T-helper 2 cell treated with Interferon-gamma antibody and Interleukin-4, amounts not matched to agents 100 ng/mL and 5 ng/mL, for 36 hours (primary cell): ENCODE results near the gene S100B. TPM values are rescaled to one million over a fixed set of nuclear protein-coding genes. Genes with fewer than 3 reads are reported as not detected.
"Not testable (repeated sequence)": the region's sequence is repeated elsewhere in the genome, so short reads cannot be mapped to it uniquely, and the experiment has no call there.

Source experiments
- intact Hi-C: fragments of 100-400 bp; cut with micrococcal nuclease; formaldehyde crosslinking; loops from one replicate; pipeline ENCODE4 v1.15.1; 2023
- total RNA-seq: library from RNA; stranded (reverse); gene quantifications from 2 replicates; pipeline ENCODE4 v1.2.3, GENCODE V29; 2022

Gene S100B
- total RNA-seq, 1 donor from 2014 or later, result not detected

- intact Hi-C loops, result no loop called here
Observed at GRCh38 chr21:46604329-46604974, 430 bp downstream of the S100B start.

DNA sequence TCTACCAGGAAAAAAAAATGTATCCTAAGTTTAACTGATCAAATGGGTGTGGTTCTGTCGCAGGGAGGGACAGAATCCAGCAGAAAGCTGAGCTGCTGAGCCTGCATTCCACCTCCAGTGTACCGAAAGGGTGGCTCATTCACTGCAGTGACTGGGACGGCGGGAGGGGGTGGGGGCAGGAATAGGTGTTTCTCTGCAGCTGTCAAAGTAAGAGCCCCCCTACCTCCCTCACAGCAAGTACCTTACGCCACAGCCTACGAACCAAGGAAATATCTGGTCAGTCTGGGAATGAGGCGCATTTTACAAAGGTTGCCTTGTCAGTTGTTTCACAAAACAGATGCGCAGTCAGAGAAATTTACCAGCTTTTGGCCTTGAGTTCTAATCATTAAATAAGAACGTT lies 1.7 kb downstream of the S100B start:
- intact Hi-C loops, result no loop called here

- intact Hi-C loops, result no loop called here
Observed at GRCh38 chr21:46600978-46601377, 3.9 kb downstream of the S100B start.

- intact Hi-C loops, result no loop called here
Observed at GRCh38 chr21:46600305-46600704, 4.6 kb downstream of the S100B start.

GRCh38 chr21:46598581-46599572 lies 6.0 kb downstream of the S100B start:
- intact Hi-C loops, result no loop called here

DNA sequence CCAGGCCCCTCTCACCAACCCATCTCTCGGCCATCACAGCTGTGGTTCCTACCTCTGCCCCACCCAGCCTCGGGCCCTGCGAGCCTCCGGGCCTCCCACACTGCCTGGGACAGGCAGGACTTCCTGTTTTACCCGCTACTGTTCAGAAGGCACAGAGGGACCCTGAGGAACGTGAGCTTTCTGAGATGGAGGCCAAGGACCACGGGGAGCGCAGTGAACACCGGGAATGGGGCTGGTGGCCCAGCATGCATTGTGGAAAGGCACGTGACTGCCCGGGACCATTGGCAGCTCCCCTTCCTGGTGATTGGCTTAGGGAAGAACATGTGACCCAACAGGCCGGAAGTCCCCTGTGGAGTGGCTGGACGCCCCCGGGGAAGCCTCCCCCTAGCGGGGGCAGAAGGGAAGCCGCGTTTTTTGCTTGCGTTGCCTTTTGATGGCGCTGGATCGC lies 7.0 kb downstream of the S100B start:
- intact Hi-C loops, result no loop called here

- intact Hi-C loops, result no loop called here
Observed at GRCh38 chr21:46597031-46597430, 7.9 kb downstream of the S100B start.

GRCh38 chr21:46596201-46596600 lies 8.7 kb downstream of the S100B start:
- intact Hi-C loops, result no loop called here

DNA sequence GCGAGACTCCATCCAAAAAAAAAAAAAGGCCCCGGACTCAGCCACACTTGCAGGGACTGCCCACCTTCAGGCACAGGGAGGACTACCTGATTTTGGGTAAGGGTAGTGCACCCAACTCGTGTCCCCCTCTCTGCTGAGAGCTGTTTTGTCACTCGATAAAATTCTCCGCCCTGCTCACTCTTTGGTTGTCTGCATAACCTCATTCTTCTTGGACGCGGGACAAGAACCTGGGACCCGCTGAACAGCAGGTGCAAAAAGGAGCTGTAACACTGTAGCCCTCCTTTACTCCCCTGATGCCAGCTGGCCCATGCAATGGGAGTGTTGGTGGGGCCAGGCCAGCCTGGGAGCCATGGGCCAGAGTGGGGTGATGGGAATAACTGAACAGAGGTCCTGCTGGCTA lies 10.6 kb downstream of the S100B start:
- intact Hi-C loops, result no loop called here

DNA sequence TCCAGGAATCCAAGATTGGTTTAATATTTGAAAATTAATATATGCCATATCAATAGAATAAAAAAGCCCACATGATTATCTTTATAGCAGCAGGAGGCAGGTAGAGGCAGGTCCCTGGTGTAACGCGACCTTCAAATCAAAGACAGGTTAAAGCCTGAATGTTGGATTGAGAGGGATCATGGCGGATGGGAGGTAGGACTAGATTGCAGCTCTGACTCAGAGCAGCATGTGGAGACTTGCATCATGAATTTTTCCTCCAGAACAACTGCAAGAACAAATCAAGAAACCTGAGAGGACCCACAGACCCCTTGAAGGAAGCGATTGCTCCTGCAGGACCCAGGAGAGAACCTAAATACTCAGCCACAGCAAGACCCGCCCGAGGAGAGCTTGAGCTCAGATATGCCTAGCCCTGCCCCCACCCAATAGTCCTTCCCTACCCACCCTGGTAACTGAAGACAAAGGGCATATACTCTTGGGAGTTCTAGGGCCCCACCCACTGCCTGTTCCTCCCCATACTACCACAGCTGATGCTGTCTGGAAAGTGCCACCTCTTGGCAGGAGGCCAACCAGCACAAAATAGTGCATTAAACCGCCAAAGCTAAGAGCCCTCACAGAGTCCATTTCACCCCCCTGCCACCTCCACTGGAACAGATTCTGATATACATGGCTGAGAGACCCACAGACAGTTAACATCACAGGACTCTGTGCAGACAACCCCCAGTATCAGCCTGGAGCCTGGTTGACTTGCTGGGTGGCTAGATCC lies 19.5 kb downstream of the S100B start:
- intact Hi-C loops, result no loop called here

GRCh38 chr21:46581780-46582307 lies 23.0 kb downstream of the S100B start:
- intact Hi-C loops, result no loop called here

GRCh38 chr21:46579394-46579793 lies 25.5 kb downstream of the S100B start:
- intact Hi-C loops, result not testable (repeated sequence)

GRCh38 chr21:46577786-46578185 lies 27.1 kb downstream of the S100B start:
- intact Hi-C loops, result not testable (repeated sequence)

- intact Hi-C loops, result no loop called here
Observed at GRCh38 chr21:46572850-46573249, 32.0 kb downstream of the S100B start.

DNA sequence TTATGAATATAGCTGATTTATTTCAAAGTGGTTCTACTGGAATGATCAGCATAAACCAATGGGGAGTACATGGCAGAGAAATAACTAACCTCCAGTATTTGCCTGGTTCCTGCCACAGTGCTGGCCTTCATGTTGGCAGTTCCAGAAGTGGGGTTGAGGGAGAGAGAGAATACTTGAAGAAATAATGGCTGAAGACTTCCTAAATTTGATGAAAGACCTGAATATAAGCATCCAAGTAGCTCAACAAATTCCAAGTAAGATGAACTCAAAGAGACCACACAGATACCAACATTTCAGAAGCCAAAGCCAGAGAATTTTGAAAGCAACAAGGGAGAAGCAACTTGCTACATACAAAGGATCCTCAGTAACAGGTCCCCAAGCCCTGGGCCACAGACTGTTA lies 34.3 kb downstream of the S100B start:
- intact Hi-C loops, result no loop called here

GRCh38 chr21:46570119-46570518 lies 34.8 kb downstream of the S100B start:
- intact Hi-C loops, result no loop called here

DNA sequence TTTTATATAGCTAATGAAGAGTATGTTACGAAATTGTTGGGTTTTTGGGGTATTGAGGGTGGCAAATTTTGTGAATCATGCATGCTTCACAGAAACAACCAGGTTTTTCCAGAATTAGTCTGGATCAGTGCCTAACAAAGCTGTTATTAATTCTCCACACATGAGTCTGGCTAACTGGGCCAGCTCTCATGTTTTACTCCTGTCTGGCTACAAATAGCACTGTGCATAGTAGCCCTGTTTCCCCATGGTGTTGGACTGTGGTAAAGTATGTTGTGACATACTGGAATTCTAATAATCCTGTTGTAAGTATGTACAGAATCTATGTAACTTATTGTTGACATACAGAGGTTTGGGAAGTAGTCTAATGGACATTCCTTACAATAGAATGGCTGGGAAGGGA lies 35.8 kb downstream of the S100B start:
- intact Hi-C loops, result no loop called here

- intact Hi-C loops, result no loop called here
Observed at GRCh38 chr21:46568562-46568961, 36.3 kb downstream of the S100B start.

- intact Hi-C loops, result no loop called here
Observed at GRCh38 chr21:46567348-46567747, 37.5 kb downstream of the S100B start.

GRCh38 chr21:46564391-46564790 lies 40.5 kb downstream of the S100B start:
- intact Hi-C loops, result no loop called here

DNA sequence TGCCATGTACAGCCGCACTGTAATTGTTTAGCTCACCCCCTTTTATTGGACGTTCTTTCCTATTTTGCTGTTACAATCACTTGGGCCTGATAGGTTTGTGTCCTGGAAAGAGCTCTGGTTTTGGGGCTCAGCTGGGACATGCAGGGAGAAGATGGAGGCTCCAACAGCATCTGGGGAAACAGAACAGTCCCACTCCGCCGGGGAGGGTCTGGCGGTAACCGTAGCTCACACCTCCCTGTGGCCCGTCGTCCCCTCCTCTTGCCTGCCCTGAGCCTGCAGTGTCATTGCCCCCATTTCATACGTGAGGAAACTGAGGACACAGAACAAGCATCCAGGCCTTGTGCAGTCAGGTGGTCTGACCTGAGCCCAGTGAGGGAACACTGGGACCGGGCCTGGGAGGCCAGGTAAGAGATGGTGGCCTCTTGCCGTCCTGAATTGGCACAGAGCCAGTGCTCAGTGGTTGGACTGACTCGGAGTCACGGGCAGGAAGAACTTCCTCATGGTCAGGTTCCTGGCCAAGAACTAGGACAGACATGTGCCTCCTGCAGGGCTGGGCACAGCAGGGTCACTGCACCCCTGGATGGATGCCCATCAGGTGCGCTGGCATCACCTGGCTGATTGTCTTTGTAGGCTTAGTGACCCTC lies 41.8 kb downstream of the S100B start:
- intact Hi-C loops, result no loop called here
